Stimulated activated CD4-positive, alpha-beta T cell treated with anti-CD3 and anti-CD28 coated beads, Interleukin-2, amount 100 ng/mL, for 4 hours (primary cell): ENCODE results near the gene CASK.
"Not testable (repeated sequence)": the region's sequence is repeated elsewhere in the genome, so short reads cannot be mapped to it uniquely, and the experiment has no call there.

Experiments used
- DNase-seq: peaks from one replicate; pipeline ENCODE4 v3.0.0-alpha.2; 2020; ENCODE audit warnings: low read depth

Gene CASK

DNA sequence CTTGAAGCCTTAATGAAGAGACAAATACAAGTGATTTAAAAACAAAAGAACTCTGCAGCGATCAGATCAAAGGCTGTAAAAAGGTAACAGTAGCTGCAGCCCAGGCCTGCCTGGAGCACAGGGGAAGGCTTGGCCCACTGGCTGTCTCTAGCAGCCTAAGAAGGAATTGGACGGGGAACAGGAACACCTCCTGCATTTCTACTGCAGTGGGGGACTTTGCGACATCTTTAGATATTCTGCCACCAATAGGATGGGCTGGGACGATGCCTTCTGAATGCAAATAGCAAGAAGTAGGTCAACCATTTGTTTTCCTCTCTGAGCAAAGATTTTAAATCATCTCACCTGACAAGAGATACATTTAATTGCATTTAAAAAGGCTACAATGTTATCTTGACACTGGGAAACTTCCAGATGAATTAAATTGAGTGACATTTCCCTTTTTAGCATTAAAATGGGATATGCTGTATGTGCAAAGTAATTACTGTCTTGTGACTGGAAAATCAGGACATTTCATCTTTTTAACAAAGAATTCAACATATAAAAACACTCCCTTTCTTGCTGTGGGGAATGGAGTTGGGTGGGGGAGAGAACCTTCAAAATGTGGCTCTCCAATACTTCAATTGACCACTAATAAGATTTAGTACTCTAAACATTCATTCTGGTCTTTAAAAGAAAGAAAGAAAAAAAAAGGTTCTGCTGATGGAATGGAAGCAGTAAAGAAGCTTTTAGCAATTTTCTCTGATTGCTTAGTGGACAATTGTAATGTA lies 406.2 kb downstream of the CASK start:
- no peak for DNase-seq

DNA sequence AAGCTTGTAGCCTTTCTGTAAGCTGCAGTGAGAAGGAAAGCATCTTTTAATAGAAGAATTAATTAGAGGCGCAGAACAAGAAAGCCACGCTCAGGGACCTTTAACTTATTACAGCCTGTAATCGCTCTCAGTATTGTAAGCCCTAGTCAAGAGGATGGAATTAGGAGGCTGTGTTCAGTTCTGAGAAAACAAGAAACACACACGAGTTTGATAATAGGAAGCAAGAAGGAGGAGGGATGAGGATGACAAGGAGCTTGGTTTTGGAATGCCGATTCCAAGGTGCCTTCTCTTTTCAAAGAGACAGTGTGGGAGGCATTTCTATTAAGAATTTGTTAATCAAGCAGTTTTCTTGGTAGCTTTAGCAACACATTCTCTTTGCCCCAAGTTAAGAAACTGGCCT lies 406.9 kb downstream of the CASK start:
- no peak for DNase-seq

DNA sequence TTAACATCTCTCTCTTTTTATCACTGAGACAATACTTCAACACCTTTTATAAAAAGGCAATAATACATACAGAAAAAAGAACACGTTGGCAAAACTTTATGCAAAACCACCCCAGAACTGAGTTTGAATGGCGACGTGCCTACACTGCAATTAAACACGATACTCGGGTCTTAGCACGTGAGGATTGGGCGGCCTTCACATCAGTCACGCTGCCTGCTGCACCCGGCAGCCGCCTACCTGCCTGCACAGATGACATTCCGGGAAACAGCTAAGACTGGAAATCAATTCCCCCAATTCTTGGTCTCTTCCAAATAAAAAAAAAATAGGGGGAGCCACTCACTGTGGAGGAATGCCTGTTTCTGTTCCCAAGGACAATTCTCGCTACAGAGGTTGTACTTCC lies 408.0 kb downstream of the CASK start:
- DNase-seq, result no peak

DNA sequence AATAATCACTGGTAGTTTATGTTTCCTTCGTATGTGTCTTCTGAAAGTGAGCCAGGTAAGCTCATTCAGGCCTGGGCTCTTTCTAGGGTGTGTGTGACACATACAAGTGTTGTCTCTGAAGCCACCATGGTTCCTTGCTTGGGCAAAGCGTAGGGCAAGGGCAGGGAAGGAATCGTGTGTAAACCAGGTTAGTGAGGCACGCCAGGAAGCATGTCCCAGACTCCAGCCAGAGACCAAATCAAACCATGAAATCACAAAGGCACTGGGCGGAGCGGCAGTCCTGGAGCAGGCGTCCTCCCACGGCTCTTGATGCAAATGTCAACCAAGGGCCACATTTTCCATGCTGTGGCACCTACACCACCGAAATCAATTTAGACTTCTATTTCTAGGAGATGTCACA lies 409.2 kb downstream of the CASK start:
- DNase-seq, result no peak

DNA sequence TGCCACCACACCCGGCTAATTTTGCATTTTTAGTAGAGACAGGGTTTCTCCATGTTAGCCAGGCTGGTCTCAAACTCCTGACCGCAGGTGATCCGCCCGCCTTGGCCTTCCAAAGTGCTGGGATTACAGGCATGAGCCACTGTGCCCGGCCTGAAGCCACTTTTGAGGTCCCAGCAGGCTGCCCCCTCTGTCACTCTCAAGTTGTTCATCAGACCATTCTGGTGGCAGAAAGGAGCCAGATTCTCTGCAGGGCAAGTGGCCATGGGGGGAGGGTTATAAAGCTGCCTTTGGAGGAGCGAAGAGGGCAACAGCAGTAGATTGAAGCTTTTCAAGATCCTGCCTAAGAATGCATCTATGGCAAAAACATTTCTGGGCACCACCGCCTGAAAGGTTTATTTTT lies 410.5 kb downstream of the CASK start:
- DNase-seq, result not testable (repeated sequence)

DNA sequence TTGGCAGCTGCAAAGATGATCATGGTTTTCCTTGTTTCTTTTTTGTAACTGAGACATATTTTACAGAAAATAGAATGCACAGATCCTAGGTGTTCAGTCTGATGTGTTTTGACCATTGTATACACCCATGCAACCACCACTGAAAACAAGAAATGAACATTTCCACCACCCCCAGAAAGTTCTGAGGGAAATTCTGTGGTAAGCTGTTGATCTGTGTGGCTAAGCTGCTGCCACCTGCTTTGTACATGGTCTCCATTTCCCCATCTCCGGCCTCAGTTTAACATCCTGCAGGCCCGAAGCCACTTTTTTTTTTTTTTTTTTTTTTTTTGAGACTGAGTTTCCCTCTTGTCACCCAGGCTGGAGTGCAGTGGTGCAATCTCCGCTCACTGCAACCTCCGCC lies 411.0 kb downstream of the CASK start:
- DNase-seq, result no peak

DNA sequence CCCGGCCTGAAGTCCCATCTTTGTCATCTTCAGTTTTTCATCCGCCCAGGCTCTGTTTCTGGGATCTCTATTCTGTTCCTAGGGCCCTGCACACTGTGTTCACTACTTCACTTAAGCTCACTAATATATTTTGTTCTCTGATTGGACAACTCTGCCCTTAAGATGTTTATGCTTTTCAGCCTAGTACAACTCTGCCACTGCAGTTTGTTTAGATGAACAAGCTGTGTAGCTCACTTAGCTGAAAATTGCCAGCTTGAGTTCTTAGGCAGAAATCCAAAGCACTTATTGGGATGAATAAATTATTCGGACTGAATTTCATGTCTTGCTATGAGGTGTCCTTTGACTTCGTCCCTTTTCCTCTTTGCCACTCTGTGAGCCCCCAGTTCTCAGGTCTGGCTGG lies 415.4 kb downstream of the CASK start:
- no peak for DNase-seq

DNA sequence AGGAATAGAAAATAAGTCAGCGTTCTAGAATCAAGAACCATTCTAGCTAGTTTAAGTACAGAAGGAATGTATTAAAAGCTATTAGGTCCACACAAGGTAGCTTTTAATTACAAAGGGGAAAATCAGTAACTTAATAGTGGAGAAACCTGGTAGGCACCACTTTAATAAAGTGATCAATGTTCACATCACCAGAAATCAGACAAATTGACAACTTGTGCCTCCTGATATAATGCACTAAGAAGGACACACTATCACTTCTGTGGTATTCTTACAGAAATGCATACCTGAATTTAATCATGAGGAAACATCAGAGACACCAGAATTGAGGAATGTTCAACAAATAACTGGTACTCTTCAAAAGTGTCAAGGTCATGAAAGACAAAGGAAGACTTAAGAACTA lies 421.4 kb downstream of the CASK start:
- no peak for DNase-seq

- no peak for DNase-seq
Observed at GRCh38 chrX:41499984-41500383, 423.4 kb downstream of the CASK start.

DNA sequence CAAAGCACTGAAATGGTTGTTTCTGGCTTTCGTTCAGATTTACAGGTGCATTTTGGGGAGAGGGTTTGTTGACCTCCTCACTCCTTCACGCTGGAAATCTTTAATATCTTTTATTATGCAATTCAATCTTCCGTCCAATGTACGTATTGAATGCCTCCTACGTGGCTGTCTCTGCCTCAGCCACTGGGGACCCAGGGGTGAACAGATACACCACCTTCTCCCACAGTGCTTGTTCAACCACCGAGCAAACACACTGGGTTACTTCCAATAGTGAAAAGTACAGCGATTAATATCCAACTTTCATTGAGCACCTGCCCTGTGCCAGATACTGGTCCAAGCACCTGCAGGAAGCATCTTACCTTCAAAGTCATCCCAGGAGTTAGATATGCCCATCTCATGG lies 424.2 kb downstream of the CASK start:
- DNase-seq, result no peak

DNA sequence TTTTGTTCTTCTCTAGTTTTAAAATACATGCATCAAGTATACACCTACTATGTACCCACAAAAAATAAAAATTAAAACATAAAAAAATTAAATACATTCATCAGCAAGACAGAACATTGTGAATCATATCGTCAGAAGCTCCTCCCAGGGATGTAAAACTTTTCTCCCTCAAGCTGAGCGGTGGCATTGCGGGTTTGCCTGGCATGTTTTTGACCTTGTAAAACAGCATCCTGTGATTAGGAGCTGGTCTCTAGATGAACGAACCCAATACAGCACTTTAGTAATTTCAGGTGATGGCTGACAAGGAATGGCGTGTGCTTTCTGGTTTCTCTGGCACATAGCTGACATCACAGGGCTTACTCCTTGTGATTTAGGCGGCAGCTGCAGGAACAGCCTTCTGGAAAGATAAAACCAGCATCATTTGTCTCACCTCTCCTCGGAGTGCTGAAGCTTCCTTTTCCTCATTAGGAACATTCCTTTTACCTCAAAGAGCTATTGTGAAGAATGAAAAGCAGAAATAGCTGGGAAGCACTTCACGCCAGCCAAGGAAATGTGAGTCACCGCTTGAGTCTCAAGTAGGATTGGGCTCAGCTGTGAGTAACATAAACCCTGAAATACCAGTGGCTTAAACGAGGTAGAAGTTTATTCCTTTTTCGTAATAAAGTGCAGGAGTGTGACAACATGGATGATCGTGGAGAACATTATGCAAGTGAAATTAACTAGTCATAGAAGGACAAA lies 431.9 kb downstream of the CASK start:
- DNase-seq, result no peak

GRCh38 chrX:41490446-41490845 lies 432.9 kb downstream of the CASK start:
- no peak for DNase-seq

DNA sequence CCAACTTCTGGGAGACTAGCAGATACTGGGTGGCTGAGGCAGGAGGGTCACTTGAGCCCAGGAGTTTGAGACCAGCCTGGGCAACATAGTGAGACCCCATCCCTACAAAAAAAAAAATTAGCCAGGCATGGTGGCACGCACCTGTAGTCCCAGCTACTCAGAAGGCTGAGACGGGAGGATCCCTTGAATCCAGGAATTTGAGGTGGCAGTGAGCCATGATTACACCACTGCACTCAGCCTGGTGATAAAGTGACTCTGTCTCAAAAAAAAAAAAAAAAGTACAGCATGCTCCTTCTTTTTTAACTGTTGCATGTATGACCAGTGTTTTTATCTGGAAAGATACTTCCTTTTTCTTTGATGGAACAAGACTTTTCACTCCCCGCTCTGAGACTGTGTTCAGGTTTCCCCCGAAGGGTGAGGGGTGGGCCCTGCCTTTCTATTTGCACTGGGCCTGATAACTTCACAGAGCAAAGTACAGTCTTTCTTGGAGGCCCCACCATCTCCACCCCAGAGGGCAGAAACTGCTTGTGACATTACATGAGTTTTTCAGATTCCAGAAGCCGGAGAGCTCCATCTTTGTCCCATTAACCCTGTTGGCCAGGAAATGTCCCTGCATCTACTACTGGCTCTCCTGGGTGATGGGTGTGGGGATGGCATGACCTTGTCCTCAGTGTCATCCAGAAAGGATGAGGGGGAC lies 441.1 kb downstream of the CASK start:
- no peak for DNase-seq

- no peak for DNase-seq
Observed at GRCh38 chrX:41481264-41482109, 441.9 kb downstream of the CASK start.

DNA sequence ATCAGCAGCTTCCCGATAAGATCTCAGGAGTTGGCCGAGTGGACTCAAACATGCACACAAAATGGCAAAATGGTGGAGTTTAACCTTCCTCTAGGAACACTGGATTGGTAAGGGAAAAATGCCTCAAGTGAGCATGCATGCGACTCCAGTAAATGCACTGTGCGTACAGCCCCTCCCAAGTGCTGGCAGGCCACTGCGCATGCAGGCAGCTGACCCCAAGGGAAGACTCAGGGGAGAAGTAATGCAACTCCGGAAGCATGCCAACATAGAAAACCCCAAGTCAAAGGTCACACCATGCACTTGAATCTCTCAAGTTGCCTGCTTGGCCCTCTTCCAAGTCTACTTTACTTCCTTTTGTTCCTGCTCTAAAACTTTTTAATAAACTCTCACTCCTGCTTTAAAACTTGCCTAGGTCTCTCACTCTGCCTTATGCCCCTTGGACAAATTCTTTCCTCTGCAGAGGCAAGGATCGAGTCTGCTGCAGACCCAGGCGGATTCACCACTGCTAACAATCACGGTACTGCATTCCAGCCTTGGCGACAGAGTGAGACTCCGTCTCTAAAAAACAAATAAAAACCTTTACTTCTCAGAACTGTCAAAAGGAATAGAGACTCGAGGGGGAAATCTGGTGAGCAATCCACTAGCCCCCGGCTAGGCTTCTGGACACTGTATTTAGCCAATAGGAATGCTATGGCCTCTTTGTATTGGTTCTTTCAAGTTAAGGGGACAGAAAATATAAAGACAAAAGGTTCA lies 442.7 kb downstream of the CASK start:
- no peak for DNase-seq

DNA sequence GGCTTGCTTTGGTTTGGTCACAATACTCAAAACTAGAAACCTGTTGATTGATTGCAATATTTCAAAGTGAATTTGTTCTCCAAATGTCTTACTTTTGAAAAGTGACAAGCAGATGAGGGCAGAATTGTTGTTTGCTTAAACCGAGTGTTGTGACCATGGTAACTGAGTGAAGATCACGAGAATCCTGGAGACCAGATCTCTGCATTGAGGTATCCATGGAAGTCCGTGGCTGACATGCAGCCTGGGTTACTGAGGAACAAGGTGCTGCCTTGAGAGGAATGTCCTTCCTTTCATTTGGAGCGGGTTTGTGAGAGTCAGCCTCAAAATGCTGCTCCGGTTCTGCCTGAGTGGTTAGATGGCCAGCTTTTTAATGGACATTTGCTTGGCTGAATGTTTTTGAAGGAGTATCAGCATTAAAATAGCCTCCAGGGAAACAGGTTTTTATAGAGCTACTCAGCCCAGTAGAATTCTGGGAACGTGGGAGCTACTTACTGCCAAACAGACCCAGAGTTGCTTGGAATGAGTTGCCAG lies 444.9 kb downstream of the CASK start:
- no peak for DNase-seq

DNA sequence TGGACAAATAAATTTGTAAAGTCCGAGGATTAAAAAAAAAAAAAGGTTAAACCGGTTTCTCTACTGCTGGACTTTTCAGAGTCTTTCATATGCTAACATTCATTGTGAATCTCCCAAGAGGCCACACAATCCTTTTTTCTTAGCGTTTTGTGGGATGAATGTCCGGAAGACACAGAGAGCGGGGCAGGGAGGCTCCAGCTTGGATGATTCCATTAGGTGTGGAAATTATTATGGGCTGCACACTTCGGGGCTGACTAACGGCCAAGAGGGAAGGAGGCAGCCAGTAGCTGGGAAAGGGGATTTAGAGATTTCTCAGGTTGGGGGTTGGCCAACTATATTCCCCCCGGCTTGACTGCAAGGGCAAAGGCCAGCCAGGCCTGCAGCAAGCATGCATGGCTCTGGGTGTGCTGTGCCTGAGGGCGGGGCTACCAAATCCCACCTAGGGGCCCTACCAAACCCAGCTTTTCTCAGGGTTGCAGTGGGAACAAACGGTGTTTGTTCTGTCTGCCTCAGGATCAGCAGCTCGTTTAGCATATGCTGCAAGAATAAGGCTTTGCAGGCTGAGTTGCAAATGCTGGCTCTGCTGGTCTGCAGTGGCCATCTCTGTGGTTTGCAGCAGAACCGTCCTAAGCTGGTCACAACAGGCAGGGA lies 447.6 kb downstream of the CASK start:
- no peak for DNase-seq

GRCh38 chrX:41475191-41475590 lies 448.2 kb downstream of the CASK start:
- DNase-seq, result no peak

GRCh38 chrX:41474726-41475100 lies 448.6 kb downstream of the CASK start:
- DNase-seq, result no peak

DNA sequence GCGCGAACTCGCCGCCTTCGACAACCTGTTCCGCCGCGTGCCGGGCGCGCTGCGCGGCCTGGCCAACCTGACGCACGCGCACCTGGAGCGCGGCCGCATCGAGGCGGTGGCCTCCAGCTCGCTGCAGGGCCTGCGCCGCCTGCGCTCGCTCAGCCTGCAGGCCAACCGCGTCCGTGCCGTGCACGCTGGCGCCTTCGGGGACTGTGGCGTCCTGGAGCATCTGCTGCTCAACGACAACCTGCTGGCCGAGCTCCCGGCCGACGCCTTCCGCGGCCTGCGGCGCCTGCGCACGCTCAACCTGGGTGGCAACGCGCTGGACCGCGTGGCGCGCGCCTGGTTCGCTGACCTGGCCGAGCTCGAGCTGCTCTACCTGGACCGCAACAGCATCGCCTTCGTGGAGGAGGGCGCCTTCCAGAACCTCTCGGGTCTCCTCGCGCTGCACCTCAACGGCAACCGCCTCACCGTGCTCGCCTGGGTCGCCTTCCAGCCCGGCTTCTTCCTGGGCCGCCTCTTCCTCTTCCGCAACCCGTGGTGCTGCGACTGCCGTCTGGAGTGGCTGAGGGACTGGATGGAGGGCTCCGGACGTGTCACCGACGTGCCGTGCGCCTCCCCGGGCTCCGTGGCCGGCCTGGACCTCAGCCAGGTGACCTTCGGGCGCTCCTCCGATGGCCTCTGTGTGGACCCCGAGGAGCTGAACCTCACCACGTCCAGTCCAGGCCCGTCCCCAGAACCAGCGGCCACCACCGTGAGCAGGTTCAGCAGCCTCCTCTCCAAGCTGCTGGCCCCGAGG lies 449.2 kb downstream of the CASK start:
- DNase-seq, result no peak
